ENCODE data around the gene PFKFB3. TPM values are rescaled to one million over a fixed set of nuclear protein-coding genes. Genes with fewer than 3 reads are reported as not detected.

The PFKFB3 gene
- total and polyA plus RNA-seq, 7 donors: 10.2 to 33.2 (median 28.0) TPM

DNA sequence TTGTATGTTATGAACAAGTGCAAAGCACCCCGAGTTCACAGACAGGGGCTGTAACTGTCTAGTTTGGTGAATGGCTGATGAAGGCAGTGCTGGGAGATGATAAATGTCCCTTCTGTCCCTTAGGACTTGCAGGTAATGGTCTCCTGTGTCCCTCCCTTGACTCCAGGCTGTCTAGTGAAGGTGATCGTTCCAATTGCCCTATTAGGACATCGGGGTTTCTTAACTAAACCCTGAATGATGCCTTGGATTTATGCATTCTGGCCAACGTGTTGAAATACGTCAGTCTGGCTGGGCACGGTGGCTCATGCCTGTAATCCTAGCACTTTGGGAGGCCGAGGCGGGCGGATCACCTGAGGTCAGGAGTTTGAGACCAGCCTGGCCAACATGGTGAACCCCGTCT lies 69.4 kb downstream of the PFKFB3 start:
- no peak for DNase-seq
- intact Hi-C loops (cut with DNase I): no loop called here
- Histone ChIP-seq H3K27me3 (no peaks in the 10 kb centered on the region), H3K36me3 (no peaks in the 10 kb centered on the region), H3K27ac (no peak overlapping the region), H3K4me1 (peaks cover 0 to 13% (median 3%) of the 10 kb centered on the region in 4 donors), H3K4me3 (no peak overlapping the region), H3K9me3 (no peaks in the 10 kb centered on the region)
- no peak for TF ChIP-seq POLR2A (IDR thresholded peaks at IDR 0.05)
- TF ChIP-seq EP300 (IDR thresholded peaks at IDR 0.05): no peak
- no peak for TF ChIP-seq POLR2AphosphoS5 (IDR thresholded peaks at IDR 0.05)
- no peak for TF ChIP-seq CTCF (IDR thresholded peaks at IDR 0.05)
- 90 to 92% methylated on average over 10 of the region's 10 CpGs for WGBS, 2 donors

DNA sequence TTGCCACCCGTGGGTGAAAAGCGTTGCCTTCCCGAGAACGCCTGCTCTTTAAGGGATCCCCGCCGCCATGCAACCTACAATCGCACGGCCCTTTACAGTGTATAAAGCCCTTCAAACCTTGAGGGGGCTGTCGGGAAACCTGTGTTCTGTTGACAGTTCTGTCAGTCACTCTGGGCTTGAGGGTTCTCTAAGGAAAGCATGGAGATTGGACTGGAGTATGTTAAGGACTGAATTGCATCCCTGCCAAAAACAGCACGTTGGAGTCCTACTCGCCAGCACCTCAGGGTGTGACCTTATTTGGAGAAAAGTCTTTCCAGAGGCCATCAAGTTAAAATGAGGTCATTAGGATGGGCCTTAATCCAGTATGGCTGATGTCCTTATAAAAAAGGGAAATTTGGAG lies 70.6 kb downstream of the PFKFB3 start:
- Histone ChIP-seq H3K36me3 (no peaks in the 10 kb centered on the region), H3K4me3 (no peak overlapping the region), H3K27me3 (no peaks in the 10 kb centered on the region), H3K4me1 (peaks cover 0 to 13% (median 3%) of the 10 kb centered on the region in 4 donors), H3K9me3 (no peaks in the 10 kb centered on the region), H3K27ac (peak overlapping the region in 1 of 4 donors; percentile 71)
- WGBS, 2 donors: 91 to 92% methylated on average over 11 of the region's 11 CpGs
- no peak for DNase-seq
- intact Hi-C loops (cut with DNase I): no loop called here
- TF ChIP-seq EP300 (IDR thresholded peaks at IDR 0.05) (no peak), POLR2A (IDR thresholded peaks at IDR 0.05) (no peak), CTCF (IDR thresholded peaks at IDR 0.05) (no peak), POLR2AphosphoS5 (IDR thresholded peaks at IDR 0.05) (no peak)

DNA sequence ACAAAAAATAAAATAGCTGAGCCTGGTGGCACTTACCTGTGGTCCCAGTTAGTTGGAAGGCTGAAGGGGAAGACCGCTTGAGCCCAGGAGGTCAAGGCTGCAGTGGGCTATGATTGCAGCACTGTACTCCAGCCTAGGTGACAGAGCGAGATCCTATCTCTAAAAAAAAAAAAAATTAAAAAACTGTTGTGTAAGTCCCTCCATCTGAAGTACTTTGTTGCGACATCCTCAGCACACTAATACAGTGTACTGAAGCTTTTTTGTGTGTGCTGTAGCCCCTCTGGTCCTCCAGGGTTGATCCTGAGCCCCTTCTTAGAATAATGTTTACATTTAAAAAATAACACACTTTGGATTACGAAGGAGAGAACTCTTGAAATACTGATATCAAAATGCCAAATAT lies 71.3 kb downstream of the PFKFB3 start:
- H3K27ac ChIP-seq: peak overlapping the region in 1 of 4 donors; percentile 71
- no peak for DNase-seq
- peaks cover 0 to 13% (median 3%) of the 10 kb centered on the region in 4 donors for H3K4me1 ChIP-seq
- intact Hi-C loops (cut with DNase I): no loop called here
- no peak overlapping the region for H3K4me3 ChIP-seq
- WGBS, 2 donors: 88 to 89% methylated on average over 4 of the region's 4 CpGs
- no peaks in the 10 kb centered on the region for H3K9me3 ChIP-seq
- H3K27me3 ChIP-seq: no peaks in the 10 kb centered on the region
- TF ChIP-seq POLR2AphosphoS5 (IDR thresholded peaks at IDR 0.05): no peak
- TF ChIP-seq POLR2A (IDR thresholded peaks at IDR 0.05): no peak
- no peak for TF ChIP-seq CTCF (IDR thresholded peaks at IDR 0.05)
- TF ChIP-seq EP300 (IDR thresholded peaks at IDR 0.05): no peak
- no peaks in the 10 kb centered on the region for H3K36me3 ChIP-seq

DNA sequence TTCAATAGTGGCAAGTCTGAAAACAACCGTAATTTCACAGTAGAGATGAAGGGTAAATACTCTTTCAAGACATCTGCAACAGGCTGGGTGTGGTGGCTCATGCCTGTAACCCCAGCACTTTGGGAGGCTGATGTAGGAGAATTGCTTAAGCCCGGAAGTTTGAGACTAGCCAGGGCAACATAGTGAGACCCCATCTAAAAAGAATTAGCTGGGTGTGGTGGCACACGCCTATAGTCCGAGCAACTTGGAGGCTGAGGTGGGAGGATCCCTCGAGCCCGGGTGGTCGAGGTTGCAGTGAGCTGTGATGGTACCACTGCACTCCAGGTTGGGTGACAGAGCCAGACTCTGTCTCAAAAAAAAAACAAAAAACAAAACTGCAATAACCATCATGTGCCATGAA lies 71.8 kb downstream of the PFKFB3 start:
- Histone ChIP-seq H3K9me3 (no peaks in the 10 kb centered on the region), H3K27me3 (no peaks in the 10 kb centered on the region), H3K4me3 (no peak overlapping the region), H3K36me3 (no peaks in the 10 kb centered on the region), H3K4me1 (peaks cover 0 to 13% (median 3%) of the 10 kb centered on the region in 4 donors), H3K27ac (peak overlapping the region in 3 of 4 donors; percentile 60 to 71 (median 64))
- no peak for DNase-seq
- 88 to 95% methylated on average over 7 of the region's 7 CpGs for WGBS, 2 donors
- TF ChIP-seq POLR2A (IDR thresholded peaks at IDR 0.05) (no peak), EP300 (IDR thresholded peaks at IDR 0.05) (no peak), CTCF (IDR thresholded peaks at IDR 0.05) (no peak), POLR2AphosphoS5 (IDR thresholded peaks at IDR 0.05) (no peak)
- intact Hi-C loops (cut with DNase I): no loop called here

All from sigmoid colon (tissue), 7 donors.